ENCODE results near the gene SRGAP3. TPM values are rescaled to one million over a fixed set of nuclear protein-coding genes. Genes with fewer than 3 reads are reported as not detected.

SRGAP3 gene
- total RNA-seq, 2 experiments from 2014 or later = 2.8 to 3.2 TPM

DNA sequence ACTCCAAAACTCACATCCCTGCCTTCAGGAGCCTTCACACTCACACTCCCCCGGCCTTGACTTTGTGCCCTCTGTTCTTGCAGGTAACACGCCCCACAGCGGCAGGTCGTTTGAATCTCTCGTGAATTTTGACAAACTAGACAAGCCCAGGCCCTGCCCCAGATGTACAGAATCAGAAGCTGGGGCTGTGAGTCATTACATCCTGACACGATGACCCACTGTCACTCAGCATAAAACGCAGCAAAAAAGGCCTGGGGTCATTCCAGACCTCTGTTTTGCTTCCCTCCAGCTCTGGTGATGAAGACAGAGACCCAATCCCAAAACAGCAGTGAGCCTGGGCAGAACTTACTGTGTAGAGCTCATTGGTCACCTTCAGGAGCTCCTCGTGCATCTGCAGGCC lies 169.8 kb downstream of the SRGAP3 start:
- POLR2A ChIA-PET = no interaction called here

GRCh38 chr3:9078561-9079240 lies 170.7 kb downstream of the SRGAP3 start:
- Histone ChIP-seq H3K27me3 (ENCODE audit: control insufficient read depth in 1 of 2, insufficient read depth in 2 of 2, low read length in 2 of 2) (no peaks in the 10 kb centered on the region), H3K36me3 (ENCODE audit: insufficient read depth, low read length) (no peaks in the 10 kb centered on the region), H3K27ac (ENCODE audit: low read depth in 1 of 2, low read length in 2 of 2) (no peak overlapping the region), H3K9me3 (ENCODE audit: control insufficient read depth in 1 of 2, insufficient read depth in 1 of 2, low read length in 2 of 2) (no peaks in the 10 kb centered on the region), H3K4me3 (ENCODE audit: low read length) (no peak overlapping the region), H3K4me1 (ENCODE audit: insufficient read depth, low read length) (no peaks in the 10 kb centered on the region)
- H3K4me3 Mint-ChIP-seq = no peak overlapping the region
- no peaks in the 10 kb centered on the region for H3K36me3 Mint-ChIP-seq (ENCODE audit: low read depth)
- H3K27ac Mint-ChIP-seq = no peak overlapping the region
- TF ChIP-seq CTCF (IDR thresholded peaks at IDR 0.05) = no peak
- intact Hi-C loops (cut with DNase I, micrococcal nuclease) = no loop called here
- no peaks in the 10 kb centered on the region for H3K9me3 Mint-ChIP-seq
- DNase-seq (no peak), ATAC-seq (ENCODE audit: poor library complexity) (no peak)
- no peaks in the 10 kb centered on the region for H3K27me3 Mint-ChIP-seq
- ChIA-PET POLR2A (no interaction called here), CTCF (no interaction called here)
- H3K4me1 Mint-ChIP-seq (ENCODE audit: low read depth) = no peaks in the 10 kb centered on the region

More for the DNA sequence above, 169.8 kb downstream of the SRGAP3 start:
- no peak overlapping the region for H3K27ac ChIP-seq (ENCODE audit: low read depth in 1 of 2, low read length in 2 of 2)
- H3K27me3 ChIP-seq (ENCODE audit: control insufficient read depth in 1 of 2, insufficient read depth in 2 of 2, low read length in 2 of 2) = no peaks in the 10 kb centered on the region
- H3K9me3 Mint-ChIP-seq = no peaks in the 10 kb centered on the region
- no peak overlapping the region for H3K4me3 Mint-ChIP-seq
- no peak for TF ChIP-seq CTCF (IDR thresholded peaks at IDR 0.05)
- H3K36me3 Mint-ChIP-seq (ENCODE audit: low read depth) = no peaks in the 10 kb centered on the region
- no peaks in the 10 kb centered on the region for H3K4me1 Mint-ChIP-seq (ENCODE audit: low read depth)
- no peak overlapping the region for H3K27ac Mint-ChIP-seq
- no peak for DNase-seq
- no peaks in the 10 kb centered on the region for H3K9me3 ChIP-seq (ENCODE audit: control insufficient read depth in 1 of 2, insufficient read depth in 1 of 2, low read length in 2 of 2)
- H3K4me1 ChIP-seq (ENCODE audit: insufficient read depth, low read length) = no peaks in the 10 kb centered on the region
- CTCF ChIA-PET = no interaction called here
- H3K27me3 Mint-ChIP-seq = no peaks in the 10 kb centered on the region
- H3K36me3 ChIP-seq (ENCODE audit: insufficient read depth, low read length) = no peaks in the 10 kb centered on the region
- H3K4me3 ChIP-seq (ENCODE audit: low read length) = no peak overlapping the region
- no peak for ATAC-seq (ENCODE audit: poor library complexity)
- intact Hi-C loops (cut with DNase I, micrococcal nuclease) = no loop called here

DNA sequence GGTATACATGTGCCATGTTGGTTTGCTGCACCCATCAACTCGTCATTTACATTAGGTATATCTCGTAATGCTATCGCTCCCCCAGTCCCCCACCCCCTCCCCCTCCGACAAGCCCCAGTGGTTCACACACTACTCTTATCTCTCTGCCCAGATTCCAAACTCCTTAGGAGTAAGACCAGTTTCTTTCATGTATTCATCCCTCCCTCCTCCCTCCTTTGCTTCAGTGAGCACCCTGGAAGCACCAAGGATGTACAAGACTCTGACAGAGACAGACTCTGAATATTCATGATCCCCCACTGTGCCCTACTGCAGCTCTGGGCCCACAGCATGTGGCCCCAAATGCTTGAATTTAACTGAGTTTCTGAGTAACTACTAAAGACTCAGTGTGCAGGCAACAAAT lies 172.4 kb downstream of the SRGAP3 start:
- Histone ChIP-seq H3K9me3 (ENCODE audit: control insufficient read depth in 1 of 2, insufficient read depth in 1 of 2, low read length in 2 of 2) (no peaks in the 10 kb centered on the region), H3K4me3 (ENCODE audit: low read length) (no peak overlapping the region), H3K27ac (ENCODE audit: low read depth in 1 of 2, low read length in 2 of 2) (no peak overlapping the region), H3K27me3 (ENCODE audit: control insufficient read depth in 1 of 2, insufficient read depth in 2 of 2, low read length in 2 of 2) (no peaks in the 10 kb centered on the region), H3K4me1 (ENCODE audit: insufficient read depth, low read length) (no peaks in the 10 kb centered on the region), H3K36me3 (ENCODE audit: insufficient read depth, low read length) (no peaks in the 10 kb centered on the region)
- intact Hi-C loops (cut with DNase I, micrococcal nuclease) = no loop called here
- H3K4me1 Mint-ChIP-seq (ENCODE audit: low read depth) = no peaks in the 10 kb centered on the region
- DNase-seq = no peak
- no peak for ATAC-seq (ENCODE audit: poor library complexity)
- H3K36me3 Mint-ChIP-seq (ENCODE audit: low read depth) = no peaks in the 10 kb centered on the region
- H3K4me3 Mint-ChIP-seq = no peak overlapping the region
- POLR2A ChIA-PET = no interaction called here
- H3K27me3 Mint-ChIP-seq = no peaks in the 10 kb centered on the region
- TF ChIP-seq CTCF (IDR thresholded peaks at IDR 0.05) = no peak
- H3K27ac Mint-ChIP-seq = no peak overlapping the region
- CTCF ChIA-PET = no interaction called here
- H3K9me3 Mint-ChIP-seq = no peaks in the 10 kb centered on the region
